ENCODE measurements around the gene NARF. TPM values are rescaled to one million over a fixed set of nuclear protein-coding genes. Genes with fewer than 3 reads are reported as not detected.
A peak's percentile ranks its signal among the peaks of the same experiment; 100 is the strongest.

Gene NARF
- total RNA-seq, 3 donors from 2014 or later, result 49.7 to 56.0 (median 55.9) TPM

DNA sequence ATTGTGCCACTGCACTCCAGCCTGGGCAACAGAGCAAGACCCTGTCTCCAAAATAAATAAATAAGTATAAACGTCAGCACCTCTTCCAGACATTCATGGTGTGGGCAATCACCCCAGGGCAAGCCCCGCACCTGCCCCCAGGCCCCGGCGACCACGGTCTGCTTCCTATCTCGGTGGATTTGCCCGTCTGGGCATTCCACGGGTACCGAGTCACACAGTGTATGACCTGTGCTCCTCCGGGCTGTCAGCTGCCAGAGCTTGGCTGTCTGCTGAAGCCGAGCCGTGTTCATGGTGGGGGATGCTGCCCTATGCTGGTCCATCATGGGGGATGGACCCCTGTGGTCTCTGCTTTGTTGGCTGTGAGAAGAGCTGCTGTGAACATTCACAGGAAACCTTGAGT, 23.4 kb upstream of the NARF start:
- Histone ChIP-seq H3K4me3 (no peak overlapping the region), H3K4me1 (ENCODE audit: low read depth) (no peaks in the 10 kb centered on the region), H3K9me3 (no peaks in the 10 kb centered on the region), H3K36me3 (ENCODE audit: low read depth) (no peaks in the 10 kb centered on the region)
- DNase-seq, result no peak
- intact Hi-C loops (cut with DNase I, micrococcal nuclease), result no loop called here
- TF ChIP-seq CTCF (IDR thresholded peaks at IDR 0.05), result no peak
- no peak for ATAC-seq

- DNase-seq, result no peak
- no peak overlapping the region for H3K4me3 ChIP-seq
- TF ChIP-seq CTCF (IDR thresholded peaks at IDR 0.05), result no peak
- intact Hi-C loops (cut with DNase I, micrococcal nuclease), result no loop called here
- no peaks in the 10 kb centered on the region for H3K36me3 ChIP-seq (ENCODE audit: low read depth)
- ATAC-seq, result no peak
- H3K9me3 ChIP-seq, result no peaks in the 10 kb centered on the region
- H3K4me1 ChIP-seq (ENCODE audit: low read depth), result no peaks in the 10 kb centered on the region
These were observed 22.6 kb upstream of the NARF start for GRCh38 chr17:82435601-82436583.

DNA sequence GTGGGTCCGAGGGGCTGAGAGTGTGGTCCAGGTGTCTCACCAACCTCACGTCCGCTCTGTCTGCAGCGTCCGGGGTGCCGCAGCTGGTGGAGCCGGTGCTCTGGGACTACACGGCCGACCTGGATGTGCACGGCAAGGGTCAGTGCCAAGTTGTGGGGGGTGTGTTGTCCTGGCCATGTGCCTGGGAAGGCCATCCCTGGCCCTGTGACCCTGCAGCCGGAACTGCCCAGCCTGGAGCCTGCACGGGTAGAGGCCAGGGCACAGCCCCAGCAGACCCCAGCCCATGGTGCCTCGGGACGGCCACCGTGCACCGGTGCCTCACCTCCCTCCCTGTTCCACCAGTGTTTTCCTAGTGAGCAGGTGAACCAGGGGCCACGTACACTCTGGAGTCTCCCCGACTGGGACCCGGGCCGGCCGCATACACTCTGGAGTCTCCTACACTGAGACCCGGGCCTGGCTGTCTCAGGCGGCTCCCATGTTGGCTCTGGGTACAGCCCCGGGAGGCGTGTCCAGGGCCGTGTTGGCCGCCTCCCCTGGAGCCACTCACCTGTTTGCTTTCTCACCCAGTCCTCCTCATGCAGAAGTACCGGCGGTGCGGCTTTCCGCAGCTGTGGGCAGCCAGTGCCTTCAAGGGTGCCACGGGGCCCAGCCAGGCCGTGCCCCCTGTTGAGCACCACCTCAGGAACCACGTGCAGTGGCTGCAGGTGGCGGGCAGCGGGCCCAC, 21.8 kb upstream of the NARF start:
- Histone ChIP-seq H3K9me3 (no peaks in the 10 kb centered on the region), H3K4me3 (no peak overlapping the region), H3K4me1 (ENCODE audit: low read depth) (no peaks in the 10 kb centered on the region), H3K36me3 (ENCODE audit: low read depth) (no peaks in the 10 kb centered on the region)
- intact Hi-C loops (cut with DNase I, micrococcal nuclease), result no loop called here
- no peak for ATAC-seq
- no peak for TF ChIP-seq CTCF (IDR thresholded peaks at IDR 0.05)
- DNase-seq, result peak in 1 of 3 donors; percentile 49

- TF ChIP-seq CTCF (IDR thresholded peaks at IDR 0.05), result no peak
- Histone ChIP-seq H3K9me3 (no peaks in the 10 kb centered on the region), H3K4me3 (no peak overlapping the region), H3K4me1 (ENCODE audit: low read depth) (no peaks in the 10 kb centered on the region), H3K36me3 (ENCODE audit: low read depth) (no peaks in the 10 kb centered on the region)
- DNase-seq, result peak in 1 of 3 donors; percentile 54
- ATAC-seq, result no peak
- intact Hi-C loops (cut with DNase I, micrococcal nuclease), result no loop called here
These were observed 21.2 kb upstream of the NARF start for GRCh38 chr17:82437325-82437668.

GRCh38 chr17:82438401-82439193, 19.9 kb upstream of the NARF start:
- no peaks in the 10 kb centered on the region for H3K4me1 ChIP-seq (ENCODE audit: low read depth)
- intact Hi-C loops (cut with DNase I, micrococcal nuclease), result no loop called here
- H3K4me3 ChIP-seq, result no peak overlapping the region
- DNase-seq, result peak in 1 of 3 donors; percentile 49
- H3K36me3 ChIP-seq (ENCODE audit: low read depth), result no peaks in the 10 kb centered on the region
- H3K9me3 ChIP-seq, result no peaks in the 10 kb centered on the region
- TF ChIP-seq CTCF (IDR thresholded peaks at IDR 0.05), result no peak
- no peak for ATAC-seq

All from mucosa of descending colon (tissue), 3 donors.